ENCODE data around the gene OR10G2.

DNA sequence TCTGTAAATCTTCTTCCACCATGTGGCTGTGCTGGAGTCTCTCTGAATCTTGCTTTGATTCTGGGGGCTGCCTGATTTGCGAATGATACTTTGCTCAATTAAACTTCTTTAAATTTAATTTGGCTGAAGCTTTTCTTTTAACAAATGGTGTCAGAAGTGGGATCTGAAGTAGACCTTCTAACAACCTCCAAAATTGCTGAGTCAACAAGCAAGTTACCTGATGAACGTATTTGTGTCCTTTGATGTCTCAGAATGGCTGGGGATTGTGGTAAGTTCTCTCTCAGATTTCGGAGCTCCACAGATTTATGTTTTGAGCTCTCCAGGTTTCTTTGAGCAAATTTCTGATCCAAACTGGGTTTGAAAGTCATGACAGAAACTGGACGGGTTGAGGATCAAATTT is 40.8 kb upstream of the OR10G2 start:
- TF ChIP-seq EZH2 (IDR thresholded peaks at IDR 0.05; ENCODE audit: insufficient read depth, low read length) = no peak
- TF ChIP-seq, protein P1, sequence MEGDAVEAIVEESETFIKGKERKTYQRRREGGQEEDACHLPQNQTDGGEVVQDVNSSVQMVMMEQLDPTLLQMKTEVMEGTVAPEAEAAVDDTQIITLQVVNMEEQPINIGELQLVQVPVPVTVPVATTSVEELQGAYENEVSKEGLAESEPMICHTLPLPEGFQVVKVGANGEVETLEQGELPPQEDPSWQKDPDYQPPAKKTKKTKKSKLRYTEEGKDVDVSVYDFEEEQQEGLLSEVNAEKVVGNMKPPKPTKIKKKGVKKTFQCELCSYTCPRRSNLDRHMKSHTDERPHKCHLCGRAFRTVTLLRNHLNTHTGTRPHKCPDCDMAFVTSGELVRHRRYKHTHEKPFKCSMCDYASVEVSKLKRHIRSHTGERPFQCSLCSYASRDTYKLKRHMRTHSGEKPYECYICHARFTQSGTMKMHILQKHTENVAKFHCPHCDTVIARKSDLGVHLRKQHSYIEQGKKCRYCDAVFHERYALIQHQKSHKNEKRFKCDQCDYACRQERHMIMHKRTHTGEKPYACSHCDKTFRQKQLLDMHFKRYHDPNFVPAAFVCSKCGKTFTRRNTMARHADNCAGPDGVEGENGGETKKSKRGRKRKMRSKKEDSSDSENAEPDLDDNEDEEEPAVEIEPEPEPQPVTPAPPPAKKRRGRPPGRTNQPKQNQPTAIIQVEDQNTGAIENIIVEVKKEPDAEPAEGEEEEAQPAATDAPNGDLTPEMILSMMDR (IDR thresholded peaks at IDR 0.05; ENCODE audit: insufficient read depth, low read depth, low read length) = no peak

Measured in astrocyte (in vitro differentiated cells and primary cell).